SH-SY5Y (cell line): ENCODE data around the gene ARHGAP24.

ENCODE experiments used
- GATA2 ChIP-seq: IDR thresholded peaks from 2 replicates; pipeline ENCODE4 v1.6.1; 2011; ENCODE audit warnings: mild to moderate bottlenecking, low read depth, low read length
- GATA3 ChIP-seq: IDR thresholded peaks from 2 replicates; pipeline ENCODE4 v1.6.1; 2011; ENCODE audit warnings: low read depth, mild to moderate bottlenecking, low read length, moderate library complexity

ARHGAP24 gene

GRCh38 chr4:85866508-85866907 is 391.6 kb downstream of the ARHGAP24 start:
- no peak for TF ChIP-seq GATA2
- no peak for TF ChIP-seq GATA3

DNA sequence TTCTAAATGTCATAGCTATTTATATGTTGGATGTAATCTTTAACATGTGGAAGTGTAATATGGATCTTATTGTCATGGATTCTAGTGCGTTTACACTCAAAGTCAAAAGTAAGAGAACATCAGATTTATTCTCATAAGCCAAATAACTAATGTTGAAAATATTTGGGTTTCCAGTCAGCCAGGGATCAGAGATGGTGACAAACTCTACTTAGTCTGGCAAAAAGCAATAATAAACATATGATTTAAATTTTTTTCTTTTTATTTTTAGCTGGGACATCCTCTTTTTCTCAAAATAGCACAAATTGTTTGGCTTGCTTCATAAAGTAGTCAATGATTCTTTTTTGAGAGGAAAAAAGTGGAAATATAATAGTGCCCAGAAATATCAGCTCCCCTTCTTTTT is 392.3 kb downstream of the ARHGAP24 start:
- no peak for TF ChIP-seq GATA2
- no peak for TF ChIP-seq GATA3

DNA sequence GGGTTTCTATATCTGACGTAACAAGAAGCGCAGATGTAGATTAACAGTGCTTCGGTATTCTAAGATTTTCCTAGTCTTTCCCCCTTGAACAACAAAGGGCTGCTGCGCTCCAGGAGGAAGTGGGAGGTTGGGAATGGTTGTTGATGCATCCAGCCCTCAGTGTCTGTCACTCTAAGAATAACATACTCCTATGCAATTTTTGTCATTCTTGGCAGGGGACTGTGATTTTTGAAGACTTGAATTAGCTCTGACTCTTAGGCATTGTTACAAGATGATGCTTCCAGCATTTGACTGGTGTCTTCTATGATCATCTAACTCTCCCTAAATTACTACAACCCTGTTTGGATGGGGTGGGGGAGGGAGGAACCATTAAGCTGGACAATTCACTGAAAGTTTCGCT is 394.2 kb downstream of the ARHGAP24 start:
- TF ChIP-seq GATA3 = no peak

DNA sequence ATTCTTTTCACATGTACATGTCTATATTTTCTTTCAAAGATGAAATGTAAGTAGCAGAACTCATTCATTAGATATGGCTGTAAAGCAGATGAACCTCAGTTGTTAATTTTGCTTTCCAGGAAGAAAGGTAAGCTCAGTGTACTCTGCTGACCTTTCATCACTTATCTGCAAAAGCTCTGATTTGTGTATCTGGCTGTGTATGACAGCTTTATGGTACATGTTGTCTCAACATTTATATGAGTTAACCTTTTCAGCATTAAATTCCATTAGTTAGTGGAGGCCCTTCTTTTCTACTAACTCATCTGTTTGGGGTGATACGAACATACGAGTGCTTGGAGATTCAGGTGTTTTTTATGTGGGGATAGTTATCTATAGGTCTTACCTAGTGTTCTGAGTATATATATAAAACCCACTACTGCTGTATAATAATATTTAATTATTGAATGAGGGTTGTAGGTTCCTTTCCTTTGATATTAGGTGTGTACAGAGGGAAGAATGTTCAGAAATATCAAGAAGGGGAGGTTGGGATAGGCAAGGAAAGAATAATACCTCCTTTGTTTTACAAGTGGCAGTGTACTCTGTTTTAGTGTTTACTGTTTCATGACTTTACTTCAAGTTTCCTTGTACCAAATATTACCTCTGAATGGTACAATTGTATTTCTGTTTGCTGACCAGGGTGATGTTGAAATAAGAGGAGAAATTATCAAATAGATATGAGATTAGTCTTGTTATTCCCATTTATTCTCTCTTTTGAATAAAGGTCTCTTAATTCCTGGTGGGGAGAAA is 395.5 kb downstream of the ARHGAP24 start:
- TF ChIP-seq GATA2 = no peak
- no peak for TF ChIP-seq GATA3

DNA sequence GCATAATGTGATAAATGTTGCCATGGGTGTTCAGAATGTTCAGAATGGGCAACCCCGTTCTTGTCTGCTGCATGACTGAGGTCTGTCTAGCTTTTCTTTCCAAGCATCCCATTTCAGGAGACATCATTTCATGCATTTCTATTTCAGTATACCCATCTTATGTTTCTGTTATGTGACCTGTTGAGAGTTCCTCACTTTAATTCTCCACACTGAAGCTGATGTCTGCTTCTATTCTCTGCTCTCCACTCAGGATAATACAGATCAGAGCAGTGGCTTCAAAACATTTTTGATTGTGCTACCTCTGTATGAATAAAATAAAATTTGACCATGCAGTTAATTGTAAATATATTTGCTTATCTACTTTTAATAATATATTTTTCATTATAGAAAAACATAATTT is 398.6 kb downstream of the ARHGAP24 start:
- TF ChIP-seq GATA3 = no peak
- no peak for TF ChIP-seq GATA2

GRCh38 chr4:85879518-85879917 is 404.6 kb downstream of the ARHGAP24 start:
- TF ChIP-seq GATA2 = no peak
- TF ChIP-seq GATA3 = no peak

- no peak for TF ChIP-seq GATA2
- no peak for TF ChIP-seq GATA3
These were observed 408.2 kb downstream of the ARHGAP24 start for GRCh38 chr4:85883180-85883579.

GRCh38 chr4:85884251-85884650 is 409.3 kb downstream of the ARHGAP24 start:
- TF ChIP-seq GATA2 = no peak
- TF ChIP-seq GATA3 = no peak

DNA sequence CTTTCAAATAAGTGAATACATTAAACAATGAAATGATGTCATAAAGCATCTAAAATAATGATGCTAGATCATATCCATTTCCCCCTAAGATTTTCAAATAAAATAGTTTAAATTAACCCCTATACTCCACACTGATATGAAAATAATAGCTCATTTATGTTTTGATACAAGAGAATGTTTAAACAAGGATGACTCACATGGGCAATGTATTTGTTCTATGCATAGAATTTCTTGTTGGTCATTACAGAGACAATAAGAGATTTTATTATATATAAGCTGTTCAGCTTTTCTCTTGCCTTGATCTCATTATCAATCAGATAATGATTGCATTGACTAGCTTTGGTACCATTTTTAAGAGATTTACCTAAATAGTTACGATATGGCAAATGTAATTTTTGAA is 411.7 kb downstream of the ARHGAP24 start:
- no peak for TF ChIP-seq GATA3
- TF ChIP-seq GATA2 = no peak

DNA sequence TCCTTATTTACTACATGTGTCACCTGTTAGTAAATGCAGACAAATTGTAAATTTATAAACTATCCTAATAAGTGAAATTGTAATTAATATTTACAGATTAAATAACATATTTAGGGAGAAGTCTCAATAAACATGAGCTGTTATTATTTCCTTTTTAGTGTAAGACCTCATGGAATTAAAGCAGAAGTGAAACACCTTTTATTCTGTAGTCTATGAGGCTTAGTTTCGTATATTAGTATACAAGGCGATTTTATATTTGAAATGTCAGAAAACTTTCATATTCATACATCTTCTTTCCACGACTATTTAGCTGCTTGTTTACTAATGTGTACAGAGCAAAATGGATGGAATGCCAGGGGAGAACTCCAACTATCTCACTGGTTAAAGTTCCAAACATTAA is 414.4 kb downstream of the ARHGAP24 start:
- TF ChIP-seq GATA2 = no peak
- no peak for TF ChIP-seq GATA3

GRCh38 chr4:85895755-85896154 is 420.8 kb downstream of the ARHGAP24 start:
- no peak for TF ChIP-seq GATA2

DNA sequence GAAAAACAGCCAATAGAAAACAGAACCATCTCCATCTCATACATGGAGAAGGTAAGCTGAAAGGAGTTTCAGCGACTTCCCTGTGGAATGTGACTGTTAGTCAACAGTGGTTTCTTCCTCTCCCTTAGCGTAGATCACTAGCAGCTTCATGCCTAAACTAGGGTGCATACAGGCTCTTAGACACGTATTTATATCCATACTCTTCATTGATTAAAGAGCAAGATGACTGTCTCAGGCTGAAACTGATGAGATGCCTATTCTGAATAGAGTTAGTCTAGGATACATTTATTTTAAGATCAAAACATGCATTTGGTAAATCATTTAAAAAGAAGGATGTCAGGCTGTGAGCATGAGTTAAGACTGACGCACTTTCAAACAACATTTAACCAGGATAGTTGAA is 423.3 kb downstream of the ARHGAP24 start:
- no peak for TF ChIP-seq GATA3
- no peak for TF ChIP-seq GATA2

- TF ChIP-seq GATA3 (no peak), GATA2 (no peak)
These were observed 426.6 kb downstream of the ARHGAP24 start for GRCh38 chr4:85901500-85901899.

GRCh38 chr4:85905761-85906160 is 430.8 kb downstream of the ARHGAP24 start:
- no peak for TF ChIP-seq GATA2
- TF ChIP-seq GATA3 = no peak

GRCh38 chr4:85907001-85907400 is 432.1 kb downstream of the ARHGAP24 start:
- no peak for TF ChIP-seq GATA3
- TF ChIP-seq GATA2 = no peak

DNA sequence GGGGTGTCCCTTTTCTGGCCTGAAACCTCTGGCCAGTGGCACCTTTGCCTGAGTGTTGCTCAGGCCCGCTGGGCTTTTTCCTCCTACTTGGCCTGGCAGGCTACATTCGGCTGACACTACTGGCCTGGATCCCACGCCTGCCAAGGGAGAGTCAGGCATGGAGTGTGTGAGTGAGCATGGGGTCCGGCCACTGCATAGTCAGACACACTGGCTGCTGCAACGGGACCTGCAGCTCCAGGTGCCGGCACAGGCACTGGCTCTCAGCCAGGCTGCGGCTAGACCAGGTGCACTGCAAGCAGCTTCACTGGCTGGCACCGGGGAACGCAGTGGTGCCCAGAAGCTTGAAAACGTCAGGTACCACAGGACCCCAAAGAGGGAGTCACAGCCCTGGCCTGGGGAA is 434.9 kb downstream of the ARHGAP24 start:
- TF ChIP-seq GATA3 (no peak), GATA2 (no peak)

DNA sequence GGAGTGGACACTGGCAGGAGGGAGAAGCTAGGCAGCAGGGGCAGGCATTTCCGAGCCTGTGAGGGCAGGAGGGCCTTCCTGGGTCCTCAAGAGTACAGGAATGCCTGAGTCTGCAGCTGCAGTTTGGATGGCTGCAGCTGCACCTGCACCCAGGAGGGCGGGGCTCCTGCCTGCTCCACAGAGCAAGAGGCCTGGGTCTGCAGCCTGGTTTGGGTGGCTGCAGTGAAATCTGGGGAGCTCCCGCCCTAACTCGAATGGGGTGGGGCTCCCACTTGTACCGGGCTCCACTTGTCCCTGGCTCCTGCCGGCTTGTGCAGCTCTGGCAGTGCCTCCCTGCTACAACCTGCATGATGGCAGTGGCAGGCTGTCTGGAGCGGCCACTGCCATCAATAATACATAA is 436.0 kb downstream of the ARHGAP24 start:
- no peak for TF ChIP-seq GATA3
- TF ChIP-seq GATA2 = no peak
